ENCODE measurements around the gene ZRANB2. TPM values are rescaled to one million over a fixed set of nuclear protein-coding genes. Genes with fewer than 3 reads are reported as not detected.
A peak's percentile ranks its signal among the peaks of the same experiment; 100 is the strongest.

The ZRANB2 gene
- total RNA-seq, 1 donor from 2014 or later, result 60.7 TPM

DNA sequence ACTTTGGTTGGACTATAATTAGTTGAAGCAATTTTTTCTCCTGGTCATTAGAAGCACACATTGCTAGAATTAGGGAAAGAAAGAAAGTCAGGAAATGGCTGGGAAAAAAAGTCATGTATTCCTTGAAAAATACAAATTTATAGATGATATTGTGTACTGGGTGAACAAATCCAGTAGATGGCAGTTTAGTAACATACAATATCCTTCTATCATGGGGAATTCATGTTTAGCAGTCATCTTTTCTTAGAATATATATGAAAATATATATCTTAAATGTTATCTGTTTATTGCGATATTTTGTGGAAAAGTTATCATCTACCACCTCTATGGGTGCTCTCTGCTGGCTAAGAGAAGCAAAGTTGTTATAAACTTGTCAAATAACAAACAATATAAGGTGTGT is 13.1 kb upstream of the ZRANB2 start:
- no peaks in the 10 kb centered on the region for H3K36me3 Mint-ChIP-seq (ENCODE audit: low read depth)

DNA sequence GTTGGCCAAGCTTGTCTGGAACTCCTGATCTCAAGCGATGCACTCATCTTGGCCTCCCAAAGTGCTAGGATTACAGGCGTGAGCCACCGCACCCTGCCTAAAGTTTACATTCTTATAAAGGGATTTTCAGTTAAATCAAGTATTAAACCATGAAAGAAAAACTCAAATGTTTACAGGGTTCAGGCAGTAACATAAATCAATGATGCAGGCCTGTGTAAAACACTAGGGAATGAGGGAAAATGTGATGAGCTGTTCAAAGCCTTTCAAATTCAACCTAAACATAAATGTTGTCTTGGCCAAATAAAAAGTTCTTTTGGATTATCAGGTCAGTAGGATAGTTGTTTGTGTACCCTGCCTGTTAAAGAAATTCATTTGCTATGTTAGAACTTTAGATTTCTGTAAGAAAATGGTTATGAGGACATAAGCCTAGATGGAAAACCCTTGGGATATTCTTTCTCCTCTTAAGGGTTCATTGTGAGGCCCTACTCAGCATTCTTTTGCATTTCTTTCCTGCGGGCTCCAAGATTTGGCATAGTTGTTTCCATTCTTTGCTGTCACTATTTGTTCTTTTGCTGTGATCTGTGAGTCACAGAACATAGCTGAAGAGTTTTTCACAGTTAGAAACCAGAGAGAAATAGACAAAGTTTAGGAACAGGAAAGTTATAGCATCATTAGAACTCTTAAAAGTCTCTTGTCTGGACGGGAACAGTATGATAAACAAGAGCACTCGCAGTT is 8.9 kb upstream of the ZRANB2 start:
- TF ChIP-seq, protein P1, sequence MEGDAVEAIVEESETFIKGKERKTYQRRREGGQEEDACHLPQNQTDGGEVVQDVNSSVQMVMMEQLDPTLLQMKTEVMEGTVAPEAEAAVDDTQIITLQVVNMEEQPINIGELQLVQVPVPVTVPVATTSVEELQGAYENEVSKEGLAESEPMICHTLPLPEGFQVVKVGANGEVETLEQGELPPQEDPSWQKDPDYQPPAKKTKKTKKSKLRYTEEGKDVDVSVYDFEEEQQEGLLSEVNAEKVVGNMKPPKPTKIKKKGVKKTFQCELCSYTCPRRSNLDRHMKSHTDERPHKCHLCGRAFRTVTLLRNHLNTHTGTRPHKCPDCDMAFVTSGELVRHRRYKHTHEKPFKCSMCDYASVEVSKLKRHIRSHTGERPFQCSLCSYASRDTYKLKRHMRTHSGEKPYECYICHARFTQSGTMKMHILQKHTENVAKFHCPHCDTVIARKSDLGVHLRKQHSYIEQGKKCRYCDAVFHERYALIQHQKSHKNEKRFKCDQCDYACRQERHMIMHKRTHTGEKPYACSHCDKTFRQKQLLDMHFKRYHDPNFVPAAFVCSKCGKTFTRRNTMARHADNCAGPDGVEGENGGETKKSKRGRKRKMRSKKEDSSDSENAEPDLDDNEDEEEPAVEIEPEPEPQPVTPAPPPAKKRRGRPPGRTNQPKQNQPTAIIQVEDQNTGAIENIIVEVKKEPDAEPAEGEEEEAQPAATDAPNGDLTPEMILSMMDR (IDR thresholded peaks at IDR 0.05), result no peak
- Mint-ChIP-seq H3K27ac (ENCODE audit: unreplicated experiment) (peak overlapping the region; percentile 53), H3K27me3 (ENCODE audit: low read depth) (no peaks in the 10 kb centered on the region), H3K36me3 (ENCODE audit: low read depth) (no peaks in the 10 kb centered on the region), H3K4me1 (ENCODE audit: low read depth) (peaks cover 23% of the 10 kb centered on the region), H3K9me3 (ENCODE audit: low read depth) (no peaks in the 10 kb centered on the region), H3K4me3 (ENCODE audit: unreplicated experiment) (no peak overlapping the region)
- DNase-seq (ENCODE audit: low spot score), result no peak

More for the DNA sequence above, 13.1 kb upstream of the ZRANB2 start:
- Mint-ChIP-seq H3K4me3 (ENCODE audit: unreplicated experiment) (no peak overlapping the region), H3K4me1 (ENCODE audit: low read depth) (peaks cover 20% of the 10 kb centered on the region), H3K27me3 (ENCODE audit: low read depth) (peaks cover 9% of the 10 kb centered on the region), H3K9me3 (ENCODE audit: low read depth) (no peaks in the 10 kb centered on the region), H3K27ac (ENCODE audit: unreplicated experiment) (no peak overlapping the region)
- TF ChIP-seq, protein P1 (IDR thresholded peaks at IDR 0.05), result peak; percentile 84
- DNase-seq (ENCODE audit: low spot score), result no peak

DNA sequence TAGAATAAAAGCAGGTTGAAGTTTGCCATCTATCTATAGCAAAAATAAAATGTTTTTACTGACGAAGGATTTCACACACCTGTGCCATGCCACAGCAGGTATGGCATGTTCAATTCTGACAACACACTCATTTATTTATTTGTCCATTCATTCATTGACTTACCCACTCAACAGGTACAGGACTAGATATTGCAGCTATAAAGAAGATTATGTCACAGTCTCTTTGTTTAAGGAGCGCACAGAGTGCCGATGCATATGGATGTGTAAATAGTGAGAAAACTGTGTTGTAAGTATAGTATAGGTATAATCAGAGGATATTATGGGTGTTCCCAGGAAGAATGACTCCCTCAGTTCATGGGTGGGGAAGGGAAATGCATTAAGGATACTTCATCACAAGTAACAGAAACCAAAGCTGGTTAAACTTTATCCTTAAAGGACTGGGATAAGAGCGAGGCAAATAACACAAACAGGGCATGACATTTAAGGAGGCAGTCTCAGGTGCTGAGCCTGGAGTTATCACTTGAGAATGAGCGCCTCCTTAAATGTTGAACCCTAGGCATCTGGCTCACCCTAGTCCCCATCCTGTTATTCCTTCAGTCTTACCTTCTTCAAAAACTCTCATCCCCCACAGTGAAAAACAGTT is 7.9 kb upstream of the ZRANB2 start:
- H3K4me3 Mint-ChIP-seq (ENCODE audit: unreplicated experiment), result no peak overlapping the region
- TF ChIP-seq, protein P1 (IDR thresholded peaks at IDR 0.05), result no peak
- no peak for DNase-seq (ENCODE audit: low spot score)
- H3K4me1 Mint-ChIP-seq (ENCODE audit: low read depth), result peaks cover 23% of the 10 kb centered on the region
- no peaks in the 10 kb centered on the region for H3K27me3 Mint-ChIP-seq (ENCODE audit: low read depth)
- no peak overlapping the region for H3K27ac Mint-ChIP-seq (ENCODE audit: unreplicated experiment)
- H3K9me3 Mint-ChIP-seq (ENCODE audit: low read depth), result no peaks in the 10 kb centered on the region
- no peaks in the 10 kb centered on the region for H3K36me3 Mint-ChIP-seq (ENCODE audit: low read depth)

DNA sequence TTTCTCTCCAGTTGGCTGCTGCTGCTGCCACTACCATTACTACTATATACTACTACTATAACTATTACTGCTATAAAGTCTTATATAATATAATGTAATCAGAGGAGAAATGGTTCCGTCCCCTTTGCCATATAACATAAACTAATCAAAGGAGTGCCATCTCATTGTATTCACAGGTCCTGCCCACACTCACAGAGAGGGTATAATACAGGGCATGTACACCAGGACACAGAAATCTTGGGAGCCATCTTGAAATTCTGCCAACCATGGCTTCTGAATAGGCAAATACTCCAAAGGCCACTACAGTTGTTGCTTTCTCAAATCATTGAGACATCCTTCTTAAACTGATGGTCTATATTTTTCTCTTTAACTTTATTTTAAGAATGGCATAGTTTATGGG is 6.9 kb upstream of the ZRANB2 start:
- H3K27ac Mint-ChIP-seq (ENCODE audit: unreplicated experiment), result no peak overlapping the region
- TF ChIP-seq, protein P1 (IDR thresholded peaks at IDR 0.05), result no peak
- peaks cover 23% of the 10 kb centered on the region for H3K4me1 Mint-ChIP-seq (ENCODE audit: low read depth)
- H3K36me3 Mint-ChIP-seq (ENCODE audit: low read depth), result no peaks in the 10 kb centered on the region
- H3K9me3 Mint-ChIP-seq (ENCODE audit: low read depth), result no peaks in the 10 kb centered on the region
- no peak overlapping the region for H3K4me3 Mint-ChIP-seq (ENCODE audit: unreplicated experiment)
- H3K27me3 Mint-ChIP-seq (ENCODE audit: low read depth), result no peaks in the 10 kb centered on the region
- DNase-seq (ENCODE audit: low spot score), result no peak

DNA sequence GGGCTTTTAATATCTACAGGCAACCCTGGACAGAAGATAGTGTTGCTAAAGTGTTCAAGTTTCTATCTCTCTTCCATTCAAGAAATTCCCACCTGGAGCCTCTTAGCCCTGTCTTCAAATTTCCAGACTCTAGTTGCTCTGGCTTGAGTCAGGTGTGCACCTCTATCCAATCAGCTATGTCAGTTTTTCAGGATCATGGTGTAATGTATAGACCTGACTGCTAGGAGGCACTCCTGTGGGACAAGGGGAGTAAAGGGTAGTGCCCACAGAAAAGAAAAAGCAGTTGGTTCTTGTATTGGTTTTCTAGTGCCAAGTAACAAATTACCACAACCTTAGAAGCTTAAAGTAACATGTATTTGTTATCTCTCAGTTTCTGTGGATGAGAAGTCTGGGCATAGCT is 6.2 kb upstream of the ZRANB2 start:
- no peaks in the 10 kb centered on the region for H3K27me3 Mint-ChIP-seq (ENCODE audit: low read depth)
- H3K36me3 Mint-ChIP-seq (ENCODE audit: low read depth), result no peaks in the 10 kb centered on the region
- H3K4me3 Mint-ChIP-seq (ENCODE audit: unreplicated experiment), result no peak overlapping the region
- H3K9me3 Mint-ChIP-seq (ENCODE audit: low read depth), result no peaks in the 10 kb centered on the region
- H3K4me1 Mint-ChIP-seq (ENCODE audit: low read depth), result peaks cover 24% of the 10 kb centered on the region
- no peak overlapping the region for H3K27ac Mint-ChIP-seq (ENCODE audit: unreplicated experiment)
- TF ChIP-seq, protein P1 (IDR thresholded peaks at IDR 0.05), result no peak
- no peak for DNase-seq (ENCODE audit: low spot score)
